Rectal smooth muscle tissue (tissue), 1 donor: ENCODE measurements around the gene PLXDC1.
"Not testable (repeated sequence)": the region's sequence is repeated elsewhere in the genome, so short reads cannot be mapped to it uniquely, and the experiment has no call there.

ENCODE experiments used
- H3K27ac ChIP-seq: one replicate; pipeline ENCODE4 v1.7.0; 2013; ENCODE audit warnings: low read depth, low read length, inconsistent platforms
- H3K27me3 ChIP-seq: one replicate; pipeline ENCODE4 v1.7.0; 2013; ENCODE audit warnings: low read length; ENCODE audit not compliant: control insufficient read depth, insufficient read depth
- H3K36me3 ChIP-seq: one replicate; pipeline ENCODE4 v1.7.0; 2013; ENCODE audit warnings: low read length; ENCODE audit not compliant: control insufficient read depth, insufficient read depth
- H3K4me1 ChIP-seq: one replicate; pipeline ENCODE4 v1.7.0; 2013; ENCODE audit warnings: low read length; ENCODE audit not compliant: control insufficient read depth, insufficient read depth
- H3K4me3 ChIP-seq: one replicate; pipeline ENCODE4 v1.7.0; 2013; ENCODE audit warnings: low read length
- H3K9ac ChIP-seq: one replicate; pipeline ENCODE4 v1.7.0; 2013; ENCODE audit warnings: low read length

PLXDC1 gene

DNA sequence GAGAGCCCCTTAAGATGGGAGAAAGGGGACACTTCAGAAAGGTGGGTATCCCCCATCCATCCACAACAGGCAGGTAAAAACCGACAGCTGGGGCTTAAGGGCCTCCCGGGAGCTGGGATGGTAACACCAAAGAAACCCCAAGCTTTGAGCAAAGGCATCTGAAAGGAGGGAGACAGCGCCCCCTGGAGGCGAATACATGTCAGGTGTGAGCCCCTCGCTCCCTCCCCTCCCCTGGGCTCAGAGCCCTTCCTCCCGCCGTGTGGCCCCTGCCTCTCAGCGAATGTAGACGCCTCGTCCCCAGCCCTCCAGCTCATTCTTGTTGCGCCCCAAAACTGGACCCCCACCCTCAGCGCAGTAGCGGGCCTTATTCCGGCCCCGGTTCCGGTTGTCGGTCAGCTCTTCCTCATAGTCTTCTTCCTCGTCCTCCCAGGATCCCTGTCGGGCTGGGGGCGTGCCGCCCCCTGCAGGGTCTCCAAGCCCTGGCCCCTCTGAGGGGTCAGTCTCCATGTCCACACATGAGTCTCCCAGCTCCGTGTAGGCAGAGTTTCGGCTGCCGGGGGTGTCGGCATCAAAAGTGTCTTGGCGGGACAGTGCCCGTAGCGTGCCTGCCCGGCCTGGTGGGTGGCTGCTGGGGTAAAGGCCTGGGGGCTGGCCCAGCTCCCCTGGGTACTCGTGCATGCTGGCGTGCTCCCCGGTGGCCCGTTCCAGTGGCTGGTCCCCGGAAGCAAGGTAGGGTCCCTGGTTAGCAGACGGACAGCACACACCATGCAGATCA lies 23.7 kb upstream of the PLXDC1 start:
- H3K27ac ChIP-seq: no peak overlapping the region
- no peaks in the 10 kb centered on the region for H3K27me3 ChIP-seq
- H3K4me3 ChIP-seq: no peak overlapping the region
- no peak overlapping the region for H3K9ac ChIP-seq
- peaks cover 5% of the 10 kb centered on the region for H3K36me3 ChIP-seq
- H3K4me1 ChIP-seq: no peaks in the 10 kb centered on the region

DNA sequence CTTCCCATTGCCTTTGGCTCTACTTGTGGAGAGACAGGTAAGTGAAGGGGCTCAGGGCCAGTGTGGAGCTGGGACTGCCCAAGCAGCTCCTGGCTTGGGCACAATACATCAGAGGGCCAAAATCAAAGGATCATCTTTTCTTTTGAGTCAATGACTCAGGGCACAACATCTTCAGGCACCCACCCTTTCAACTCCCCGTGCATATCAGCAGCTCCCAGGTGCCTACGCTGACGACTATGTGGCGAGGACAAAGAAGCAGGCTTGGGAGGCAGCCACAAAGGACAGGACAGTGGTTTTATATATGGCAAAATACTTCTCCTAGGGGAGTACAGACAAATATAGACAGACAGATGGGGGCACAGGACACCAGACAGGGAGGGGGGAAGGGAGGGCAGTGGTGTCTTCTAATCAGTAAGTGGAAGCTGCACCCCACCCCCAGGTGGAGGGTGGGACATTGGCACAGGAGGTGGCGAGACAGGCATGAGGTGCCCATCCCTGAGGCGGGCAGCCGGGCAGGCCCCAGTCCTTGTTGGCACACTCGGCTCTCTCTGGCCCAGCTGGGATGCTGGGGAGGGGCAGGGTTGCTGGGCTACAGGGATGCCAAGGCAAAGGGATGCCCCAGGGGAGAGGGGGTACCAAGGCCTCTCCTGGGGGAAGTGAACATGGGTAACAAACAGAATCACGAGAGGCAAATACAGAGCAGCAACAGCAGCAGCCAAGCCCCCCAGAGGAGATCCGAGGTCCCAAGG lies 22.3 kb upstream of the PLXDC1 start:
- H3K36me3 ChIP-seq: peaks cover 5% of the 10 kb centered on the region
- no peak overlapping the region for H3K27ac ChIP-seq
- H3K4me3 ChIP-seq: no peak overlapping the region
- H3K4me1 ChIP-seq: no peaks in the 10 kb centered on the region
- H3K27me3 ChIP-seq: no peaks in the 10 kb centered on the region
- no peak overlapping the region for H3K9ac ChIP-seq

DNA sequence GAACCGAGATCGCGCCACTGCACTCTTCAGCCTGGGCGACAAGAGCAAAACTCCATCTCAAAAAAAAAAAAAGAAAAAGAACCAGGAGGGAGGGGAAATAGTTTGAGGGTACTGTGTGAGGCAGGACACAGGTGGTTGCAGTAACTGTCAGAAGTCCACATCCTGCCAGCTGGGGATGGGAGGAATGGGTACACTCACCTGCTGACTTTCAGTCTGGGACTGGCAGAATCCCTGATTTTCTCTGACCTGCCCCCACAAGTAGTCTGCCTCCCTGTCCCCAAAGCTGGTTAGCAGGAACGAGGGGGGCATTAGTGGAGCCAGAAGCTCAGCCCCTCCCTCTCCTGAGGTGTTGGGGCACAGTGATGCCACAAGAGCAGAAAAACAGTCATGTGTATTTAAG lies 21.6 kb upstream of the PLXDC1 start:
- Histone ChIP-seq H3K4me1 (no peaks in the 10 kb centered on the region), H3K4me3 (no peak overlapping the region), H3K27ac (no peak overlapping the region), H3K9ac (no peak overlapping the region), H3K27me3 (no peaks in the 10 kb centered on the region), H3K36me3 (peaks cover 5% of the 10 kb centered on the region)

DNA sequence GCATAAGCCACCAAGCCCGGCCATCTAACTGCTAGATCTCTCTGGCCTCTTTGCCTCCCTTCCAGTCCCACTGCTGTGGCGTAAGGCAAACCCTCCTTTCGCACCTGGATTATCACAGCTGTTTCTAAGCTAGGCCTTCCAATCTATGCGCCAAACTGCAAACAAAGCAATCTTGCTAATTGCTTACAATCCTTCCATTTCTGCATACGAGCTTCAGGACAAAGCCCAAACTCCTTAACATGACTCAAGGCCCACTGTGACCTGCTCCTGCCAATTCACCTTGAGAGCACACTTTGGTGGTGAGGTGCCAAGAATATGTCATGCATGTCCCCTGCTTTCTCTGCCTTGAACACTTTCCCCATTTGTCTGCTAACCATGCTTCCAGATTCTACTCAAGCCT lies 20.5 kb upstream of the PLXDC1 start:
- no peak overlapping the region for H3K27ac ChIP-seq

DNA sequence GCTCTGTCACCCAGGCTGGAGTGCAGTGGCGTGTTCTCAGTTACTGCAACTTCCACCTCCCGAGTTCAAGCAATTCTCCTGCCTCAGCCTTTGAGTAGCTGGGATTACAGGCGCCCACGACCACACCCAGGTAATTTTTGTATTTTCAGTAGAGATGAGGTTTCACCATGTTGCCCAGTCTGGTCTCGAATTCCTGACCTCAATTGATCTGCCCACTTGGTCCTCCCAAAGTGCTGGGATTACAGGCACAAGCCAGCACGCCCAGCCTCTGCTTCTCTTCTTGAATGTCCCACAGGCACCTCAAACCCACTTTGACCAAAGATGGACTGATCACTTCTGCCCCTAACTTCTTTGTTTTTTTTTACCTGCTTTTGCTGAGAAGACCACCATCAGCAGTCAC lies 19.1 kb upstream of the PLXDC1 start:
- H3K36me3 ChIP-seq: no peaks in the 10 kb centered on the region
- H3K4me1 ChIP-seq: no peaks in the 10 kb centered on the region
- no peaks in the 10 kb centered on the region for H3K27me3 ChIP-seq
- no peak overlapping the region for H3K9ac ChIP-seq
- H3K27ac ChIP-seq: no peak overlapping the region
- no peak overlapping the region for H3K4me3 ChIP-seq

More for the DNA sequence above, 20.5 kb upstream of the PLXDC1 start:
- Histone ChIP-seq H3K9ac (no peak overlapping the region), H3K36me3 (no peaks in the 10 kb centered on the region), H3K4me1 (no peaks in the 10 kb centered on the region), H3K27me3 (no peaks in the 10 kb centered on the region), H3K4me3 (no peak overlapping the region)

DNA sequence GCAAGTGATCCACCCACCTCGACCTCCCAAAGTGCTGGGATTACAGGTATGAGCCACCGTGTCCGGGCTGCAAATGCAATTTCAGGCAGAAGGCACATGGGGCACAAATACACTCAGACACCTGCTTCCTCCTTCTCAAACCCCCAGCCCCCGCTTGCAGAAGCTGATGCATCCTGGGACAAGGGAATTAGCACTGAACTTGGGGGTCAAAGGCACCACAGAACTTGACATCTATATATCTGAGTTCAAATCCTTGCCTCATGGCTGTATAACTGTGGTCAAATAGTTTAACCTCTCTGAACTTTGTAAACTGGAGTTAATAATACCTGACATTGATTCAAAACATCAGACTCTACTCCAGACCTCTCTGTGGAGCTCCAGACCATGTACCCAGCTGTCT lies 18.7 kb upstream of the PLXDC1 start:
- Histone ChIP-seq H3K27me3 (no peaks in the 10 kb centered on the region), H3K27ac (no peak overlapping the region), H3K4me3 (no peak overlapping the region), H3K9ac (no peak overlapping the region), H3K36me3 (no peaks in the 10 kb centered on the region), H3K4me1 (no peaks in the 10 kb centered on the region)

GRCh38 chr17:39169518-39169917 lies 18.1 kb upstream of the PLXDC1 start:
- no peak overlapping the region for H3K9ac ChIP-seq
- no peaks in the 10 kb centered on the region for H3K36me3 ChIP-seq
- no peaks in the 10 kb centered on the region for H3K27me3 ChIP-seq
- H3K27ac ChIP-seq: no peak overlapping the region
- no peaks in the 10 kb centered on the region for H3K4me1 ChIP-seq
- H3K4me3 ChIP-seq: no peak overlapping the region

DNA sequence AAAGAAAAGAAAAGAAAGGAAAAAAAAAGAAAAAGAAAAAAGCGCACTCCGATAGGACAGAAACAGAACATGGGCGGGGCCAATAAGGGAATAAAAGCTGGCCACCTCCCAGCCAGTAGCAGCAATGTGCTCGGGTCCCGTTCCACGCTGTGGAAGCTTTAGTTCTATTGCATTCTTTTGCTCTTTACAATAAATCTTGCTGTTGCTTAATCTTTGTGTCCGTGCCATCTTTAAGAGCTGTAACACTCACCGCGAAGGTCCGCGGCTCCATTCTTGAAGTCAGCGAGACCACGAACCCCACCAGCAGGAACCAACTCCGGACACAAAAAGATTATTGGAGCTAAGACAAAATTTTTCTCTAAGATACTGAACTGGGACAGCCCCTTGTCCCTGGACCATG lies 17.7 kb upstream of the PLXDC1 start:
- Histone ChIP-seq H3K27me3 (no peaks in the 10 kb centered on the region), H3K36me3 (no peaks in the 10 kb centered on the region), H3K4me1 (peaks cover 2% of the 10 kb centered on the region), H3K9ac (no peak overlapping the region), H3K27ac (no peak overlapping the region), H3K4me3 (no peak overlapping the region)

GRCh38 chr17:39168503-39168902 lies 17.1 kb upstream of the PLXDC1 start:
- not testable (repeated sequence) for H3K4me3 ChIP-seq, H3K4me1 ChIP-seq, H3K9ac ChIP-seq, H3K36me3 ChIP-seq, H3K27me3 ChIP-seq, H3K27ac ChIP-seq

- H3K9ac ChIP-seq: no peak overlapping the region
- H3K27me3 ChIP-seq: no peaks in the 10 kb centered on the region
- H3K4me1 ChIP-seq: peaks cover 2% of the 10 kb centered on the region
- H3K36me3 ChIP-seq: no peaks in the 10 kb centered on the region
- H3K4me3 ChIP-seq: no peak overlapping the region
- no peak overlapping the region for H3K27ac ChIP-seq
Observed at GRCh38 chr17:39167476-39167875, 16.0 kb upstream of the PLXDC1 start.

- peaks cover 2% of the 10 kb centered on the region for H3K4me1 ChIP-seq
- H3K27ac ChIP-seq: no peak overlapping the region
- no peak overlapping the region for H3K4me3 ChIP-seq
- H3K27me3 ChIP-seq: no peaks in the 10 kb centered on the region
- no peaks in the 10 kb centered on the region for H3K36me3 ChIP-seq
- no peak overlapping the region for H3K9ac ChIP-seq
Observed at GRCh38 chr17:39166437-39167335, 15.2 kb upstream of the PLXDC1 start.

- H3K27me3 ChIP-seq: no peaks in the 10 kb centered on the region
- no peak within 1 kb of the TSS for H3K9ac ChIP-seq
- H3K4me3 ChIP-seq: peak within 1 kb of the TSS; percentile 76
- peaks cover 2% of the 10 kb centered on the region for H3K4me1 ChIP-seq
- H3K36me3 ChIP-seq: no peaks in the 10 kb centered on the region
- H3K27ac ChIP-seq: no peak within 1 kb of the TSS
Observed at GRCh38 chr17:39165841-39166349, 14.5 kb upstream of the PLXDC1 start, which contains the start of gene ARL5C. TSS of gene ARL5C (minus strand) at chr17:39166161. CDS start at chr17:39165760, 401 bp downstream.
